MM.1S (cell line): ENCODE data around the gene CFAP97D1.

Experiments used
- DNase-seq: peaks from one replicate; pipeline ENCODE4 v3.0.0-alpha.2; 2015
- H2AFZ ChIP-seq: fragments of 300-600 bp; sonication (generic); 2 replicates; pipeline ENCODE4 v1.6.0; 2016; ENCODE audit warnings: antibody characterized with exemption, low read length
- H3F3A ChIP-seq: fragments of 300-600 bp; sonication (generic); 2 replicates; pipeline ENCODE4 v1.6.1; 2016; ENCODE audit warnings: mild to moderate bottlenecking, antibody characterized with exemption, low read length, moderate library complexity, mixed read lengths; ENCODE audit not compliant: insufficient read depth
- H3K27ac ChIP-seq: fragments of 300-600 bp; sonication (generic); 2 replicates; pipeline ENCODE4 v1.5.1; 2016; ENCODE audit warnings: mild to moderate bottlenecking, low read length
- H3K27me3 ChIP-seq: fragments of 300-600 bp; sonication (generic); replicated peaks from 2 replicates; pipeline ENCODE4 v1.6.0; 2016; ENCODE audit warnings: low read length; ENCODE audit not compliant: insufficient read depth
- H3K36me3 ChIP-seq: fragments of 300-600 bp; sonication (generic); replicated peaks from 2 replicates; pipeline ENCODE4 v1.6.1; 2016; ENCODE audit warnings: mild to moderate bottlenecking, low read length, mixed read lengths; ENCODE audit not compliant: insufficient read depth
- H3K4me1 ChIP-seq: fragments of 300-600 bp; sonication (generic); 2 replicates; pipeline ENCODE4 v1.6.1; 2016; ENCODE audit warnings: low read length, mixed read lengths
- H3K4me2 ChIP-seq: fragments of 300-600 bp; sonication (generic); 2 replicates; pipeline ENCODE4 v1.6.0; 2016; ENCODE audit warnings: low read depth, low read length
- H3K4me3 ChIP-seq: fragments of 300-600 bp; sonication (generic); 2 replicates; pipeline ENCODE4 v1.5.1; 2016; ENCODE audit warnings: low read length, mixed read lengths
- H3K79me2 ChIP-seq: fragments of 300-600 bp; sonication (generic); 2 replicates; pipeline ENCODE4 v1.6.1; 2016; ENCODE audit warnings: mixed run types, low read length, mixed read lengths
- H3K9ac ChIP-seq: fragments of 300-600 bp; sonication (generic); 2 replicates; pipeline ENCODE4 v1.6.1; 2016; ENCODE audit warnings: low read length, mixed read lengths
- H3K9me2 ChIP-seq: fragments of 300-600 bp; sonication (generic); replicated peaks from 2 replicates; pipeline ENCODE4 v1.6.1; 2016; ENCODE audit warnings: mild to moderate bottlenecking, low read length, mixed read lengths; ENCODE audit not compliant: insufficient read depth
- H3K9me3 ChIP-seq: fragments of 300-600 bp; sonication (generic); replicated peaks from 2 replicates; pipeline ENCODE4 v1.6.1; 2016; ENCODE audit warnings: mild to moderate bottlenecking, low read length, mixed read lengths; ENCODE audit not compliant: insufficient read depth
- H4K20me1 ChIP-seq: fragments of 300-600 bp; sonication (generic); 2 replicates; pipeline ENCODE4 v1.6.1; 2016; ENCODE audit warnings: mild to moderate bottlenecking, low read length, moderate library complexity, mixed read lengths; ENCODE audit not compliant: insufficient read depth
- EZH2 ChIP-seq: fragments of 300-600 bp; sonication (generic); optimal IDR thresholded peaks from 2 replicates; pipeline ENCODE3; 2017; ENCODE audit warnings: low read depth, mild to moderate bottlenecking, antibody characterized with exemption, low read length, mixed read lengths
- EZH2phosphoT487 ChIP-seq: fragments of 300-600 bp; sonication (generic); IDR thresholded peaks from 2 replicates; pipeline ENCODE4 v1.6.1; 2018; ENCODE audit warnings: antibody characterized with exemption, low read length
- TF ChIP-seq, protein P1 (sequence below): fragments of 300-600 bp; sonication (generic); IDR thresholded peaks from 2 replicates; pipeline ENCODE4 v1.5.1; 2016; ENCODE audit warnings: antibody characterized with exemption, low read length, mixed read lengths

Gene CFAP97D1

DNA sequence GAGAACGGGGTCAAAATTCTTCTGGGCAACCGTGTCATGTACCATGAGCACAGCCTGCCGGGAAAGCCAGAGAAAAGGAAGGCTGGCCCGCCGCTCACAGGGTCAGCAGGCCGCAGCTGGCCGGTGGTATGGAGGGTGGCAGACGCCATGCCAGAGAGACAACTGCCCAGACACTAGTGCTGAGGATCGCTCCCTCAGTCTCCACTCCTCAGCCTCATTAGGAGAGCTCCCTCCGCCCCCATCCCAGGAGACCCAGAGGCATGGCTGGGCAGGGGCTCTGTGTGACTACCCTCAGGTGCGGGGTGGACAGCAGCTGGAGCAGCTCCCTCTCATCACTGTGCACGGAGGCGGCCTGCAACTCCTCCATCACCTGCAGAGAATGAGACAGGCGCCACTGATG is 49.5 kb downstream of the CFAP97D1 start:
- no peak overlapping the region for H3K4me2 ChIP-seq
- no peak overlapping the region for H3K27ac ChIP-seq
- no peaks in the 10 kb centered on the region for H3K9me3 ChIP-seq
- DNase-seq = peak; percentile 1
- no peaks in the 10 kb centered on the region for H3K79me2 ChIP-seq
- TF ChIP-seq, protein P1, sequence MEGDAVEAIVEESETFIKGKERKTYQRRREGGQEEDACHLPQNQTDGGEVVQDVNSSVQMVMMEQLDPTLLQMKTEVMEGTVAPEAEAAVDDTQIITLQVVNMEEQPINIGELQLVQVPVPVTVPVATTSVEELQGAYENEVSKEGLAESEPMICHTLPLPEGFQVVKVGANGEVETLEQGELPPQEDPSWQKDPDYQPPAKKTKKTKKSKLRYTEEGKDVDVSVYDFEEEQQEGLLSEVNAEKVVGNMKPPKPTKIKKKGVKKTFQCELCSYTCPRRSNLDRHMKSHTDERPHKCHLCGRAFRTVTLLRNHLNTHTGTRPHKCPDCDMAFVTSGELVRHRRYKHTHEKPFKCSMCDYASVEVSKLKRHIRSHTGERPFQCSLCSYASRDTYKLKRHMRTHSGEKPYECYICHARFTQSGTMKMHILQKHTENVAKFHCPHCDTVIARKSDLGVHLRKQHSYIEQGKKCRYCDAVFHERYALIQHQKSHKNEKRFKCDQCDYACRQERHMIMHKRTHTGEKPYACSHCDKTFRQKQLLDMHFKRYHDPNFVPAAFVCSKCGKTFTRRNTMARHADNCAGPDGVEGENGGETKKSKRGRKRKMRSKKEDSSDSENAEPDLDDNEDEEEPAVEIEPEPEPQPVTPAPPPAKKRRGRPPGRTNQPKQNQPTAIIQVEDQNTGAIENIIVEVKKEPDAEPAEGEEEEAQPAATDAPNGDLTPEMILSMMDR = no peak
- H3K4me3 ChIP-seq = no peak overlapping the region
- no peaks in the 10 kb centered on the region for H3F3A ChIP-seq
- no peaks in the 10 kb centered on the region for H4K20me1 ChIP-seq
- no peak overlapping the region for H2AFZ ChIP-seq
- H3K27me3 ChIP-seq = peaks cover 63% of the 10 kb centered on the region
- no peaks in the 10 kb centered on the region for H3K9me2 ChIP-seq
- no peaks in the 10 kb centered on the region for H3K36me3 ChIP-seq
- H3K4me1 ChIP-seq = no peaks in the 10 kb centered on the region
- no peak overlapping the region for H3K9ac ChIP-seq

DNA sequence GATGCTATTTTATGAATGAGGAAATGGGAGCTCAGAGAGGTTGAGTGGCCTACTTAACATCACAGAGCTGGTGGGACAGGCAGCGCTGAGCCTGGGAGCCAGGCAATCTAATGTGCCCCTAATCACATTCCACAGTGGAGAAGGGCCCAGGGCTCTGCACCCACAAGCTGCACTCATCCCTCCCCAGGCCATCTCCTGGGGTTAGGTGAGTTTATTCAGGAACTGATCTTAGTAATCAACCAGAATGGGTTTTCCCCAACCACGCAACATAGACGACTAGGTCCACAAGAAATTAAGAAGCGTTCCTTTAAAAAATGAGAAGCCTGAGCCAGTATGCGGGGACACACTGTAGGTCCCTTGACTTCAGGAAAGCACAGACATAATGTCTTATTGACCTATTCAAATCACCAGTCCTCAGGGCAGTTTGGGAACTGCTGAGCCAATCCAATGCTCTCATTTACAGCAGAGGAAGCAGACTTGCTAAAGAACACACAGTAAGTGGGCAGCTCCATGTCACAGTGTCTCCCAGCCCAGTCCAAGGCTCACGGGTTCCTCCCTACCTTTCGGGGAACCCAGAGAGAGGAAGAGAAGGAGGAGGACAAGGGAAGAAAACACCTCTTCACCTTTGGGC is 50.4 kb downstream of the CFAP97D1 start:
- Histone ChIP-seq H4K20me1 (no peaks in the 10 kb centered on the region), H3K4me1 (no peaks in the 10 kb centered on the region), H3K4me3 (no peak overlapping the region), H3K27me3 (peaks cover 68% of the 10 kb centered on the region), H3K9me2 (no peaks in the 10 kb centered on the region), H3K79me2 (no peaks in the 10 kb centered on the region), H2AFZ (no peak overlapping the region), H3F3A (no peaks in the 10 kb centered on the region), H3K9ac (no peak overlapping the region), H3K4me2 (no peak overlapping the region), H3K36me3 (no peaks in the 10 kb centered on the region), H3K27ac (no peak overlapping the region), H3K9me3 (no peaks in the 10 kb centered on the region)
- no peak for TF ChIP-seq EZH2
- TF ChIP-seq EZH2phosphoT487 = no peak
- TF ChIP-seq, protein P1 = no peak
- no peak for DNase-seq

DNA sequence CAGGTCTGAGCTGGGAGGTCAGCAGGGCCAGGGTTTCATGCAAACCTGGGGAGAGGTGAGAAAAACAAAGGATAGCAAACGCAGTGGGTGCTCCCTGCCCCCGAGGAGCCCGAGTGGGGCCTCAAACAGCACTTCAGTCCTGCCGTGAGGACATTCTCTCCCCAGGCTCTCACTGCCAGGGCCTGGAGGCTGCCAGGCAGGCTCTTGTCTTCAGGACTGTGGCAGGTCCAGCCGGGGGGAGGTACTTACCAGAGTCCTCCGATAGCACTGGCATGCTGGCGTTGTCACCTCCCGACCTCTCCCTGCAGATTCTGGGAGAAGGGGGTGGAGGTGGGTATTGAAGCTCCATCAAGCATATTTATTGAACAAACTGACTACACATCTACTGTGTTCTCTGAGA is 51.4 kb downstream of the CFAP97D1 start:
- DNase-seq = no peak
- no peaks in the 10 kb centered on the region for H4K20me1 ChIP-seq
- TF ChIP-seq EZH2phosphoT487 (no peak), EZH2 (no peak)
- TF ChIP-seq, protein P1 = no peak
- H3K9ac ChIP-seq = no peak overlapping the region
- H2AFZ ChIP-seq = no peak overlapping the region
- H3K36me3 ChIP-seq = no peaks in the 10 kb centered on the region
- H3K4me1 ChIP-seq = no peaks in the 10 kb centered on the region
- no peak overlapping the region for H3K27ac ChIP-seq
- no peaks in the 10 kb centered on the region for H3K9me2 ChIP-seq
- peaks cover 73% of the 10 kb centered on the region for H3K27me3 ChIP-seq
- no peak overlapping the region for H3K4me2 ChIP-seq
- H3F3A ChIP-seq = no peaks in the 10 kb centered on the region
- no peaks in the 10 kb centered on the region for H3K79me2 ChIP-seq
- H3K4me3 ChIP-seq = no peak overlapping the region
- no peaks in the 10 kb centered on the region for H3K9me3 ChIP-seq
